Occipital lobe (tissue), 2 donors: ENCODE measurements around the gene ZSWIM6. TPM values are rescaled to one million over a fixed set of nuclear protein-coding genes. Genes with fewer than 3 reads are reported as not detected.
"Not testable (repeated sequence)": the region's sequence is repeated elsewhere in the genome, so short reads cannot be mapped to it uniquely, and the experiment has no call there.

ENCODE experiments used
- DNase-seq: peaks from one replicate; lab custom pipeline; 2025; lab: John Stamatoyannopoulos, UW
- total RNA-seq: library from RNA; depleted of rRNA; stranded (reverse); fragments of >200 nt; gene quantifications from one replicate; pipeline ENCODE4 v1.2.3, GENCODE V29; 2014

ZSWIM6 gene
- total RNA-seq, 1 donor from 2014 or later: 57.4 TPM

- DNase-seq: no peak
Observed at GRCh38 chr5:61407706-61408270, 75.7 kb downstream of the ZSWIM6 start.

DNA sequence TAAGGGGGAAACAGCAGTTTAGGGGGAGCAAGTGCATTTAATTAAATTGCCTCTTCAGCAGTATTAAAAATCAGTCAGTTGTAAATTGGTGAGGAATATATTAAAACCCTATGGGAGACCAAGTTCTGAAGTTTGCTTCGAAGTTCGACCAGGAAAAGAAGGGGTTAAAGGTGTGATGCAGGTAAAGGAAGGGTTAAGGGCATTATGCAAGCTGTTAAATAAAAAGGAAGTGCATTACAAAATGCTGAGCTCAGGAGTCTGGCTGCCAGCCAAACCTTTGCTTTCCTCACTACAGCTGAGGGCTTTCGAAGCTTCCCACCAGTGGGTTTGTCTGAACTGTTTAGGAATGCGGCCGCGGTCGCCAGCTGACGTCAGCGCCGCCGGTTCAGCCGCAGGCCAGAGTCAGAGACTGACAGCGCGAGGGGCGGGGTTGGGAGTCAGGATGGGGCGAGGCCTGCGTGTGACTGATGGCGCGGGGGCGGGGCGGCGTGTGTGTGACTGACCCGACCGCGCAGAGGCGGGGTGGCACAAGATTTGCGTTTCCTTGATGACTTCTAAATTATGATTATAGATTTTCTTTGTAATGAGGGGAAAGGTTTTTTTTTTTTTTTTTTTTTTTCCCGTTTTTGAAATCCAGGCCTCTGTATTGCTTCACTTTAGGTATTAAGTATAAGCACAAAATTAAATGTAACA, 76.6 kb downstream of the ZSWIM6 start:
- DNase-seq: peak; percentile 95

DNA sequence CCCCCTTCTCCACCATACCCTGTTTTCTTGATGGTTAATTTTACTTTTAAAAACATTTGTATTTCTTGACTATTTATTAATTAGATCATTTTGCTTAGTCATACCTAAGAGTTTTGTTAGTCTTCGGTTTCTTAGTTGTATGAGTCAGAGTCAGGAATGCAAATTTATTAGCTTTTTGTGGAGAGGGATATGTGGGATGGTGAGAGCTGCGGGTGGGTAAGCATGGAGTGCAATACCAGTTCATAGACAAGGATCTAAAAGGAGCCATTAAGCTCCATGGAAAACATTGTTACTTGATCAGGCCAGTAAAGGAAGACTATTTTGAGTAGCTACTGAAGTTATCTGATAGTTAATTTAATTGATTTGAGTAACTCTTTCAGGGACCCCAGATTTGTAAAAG, 77.5 kb downstream of the ZSWIM6 start:
- DNase-seq: no peak

GRCh38 chr5:61410811-61411210, 78.8 kb downstream of the ZSWIM6 start:
- DNase-seq: no peak

DNA sequence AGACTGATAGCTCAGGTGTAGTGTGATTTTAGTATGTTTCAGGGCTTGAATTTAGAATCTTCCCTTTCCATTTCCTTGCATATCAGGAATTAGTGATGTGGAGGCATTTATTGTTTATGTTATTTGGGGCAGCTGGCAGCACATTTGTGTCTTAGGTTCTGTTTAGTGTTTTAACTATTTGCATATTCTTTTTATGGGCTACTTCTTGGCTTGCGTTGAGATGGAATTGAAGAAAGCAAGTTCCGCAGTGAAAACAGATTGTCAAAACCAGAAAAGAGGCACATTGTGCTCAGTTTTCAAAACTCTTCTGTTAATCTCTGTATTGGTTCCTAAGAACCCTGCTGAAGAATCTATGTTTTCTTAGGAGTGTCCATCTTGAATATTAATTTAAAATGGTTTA, 80.3 kb downstream of the ZSWIM6 start:
- DNase-seq: no peak

DNA sequence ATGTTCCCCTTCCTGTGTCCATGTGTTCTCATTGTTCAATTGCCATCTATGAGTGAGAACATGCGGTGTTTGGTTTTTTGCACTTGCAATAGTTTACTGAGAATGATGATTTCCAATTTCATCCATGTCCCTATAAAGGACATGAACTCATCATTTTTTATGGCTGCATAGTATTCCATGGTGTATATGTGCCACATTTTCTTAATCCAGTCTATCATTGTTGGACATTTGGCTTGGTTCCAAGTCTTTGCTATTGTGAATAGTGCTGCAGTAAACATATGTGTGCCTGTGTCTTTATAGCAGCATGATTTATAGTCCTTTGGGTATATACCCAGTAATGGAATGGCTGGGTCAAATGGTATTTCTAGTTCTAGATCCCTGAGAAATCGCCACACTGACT, 81.1 kb downstream of the ZSWIM6 start:
- DNase-seq: not testable (repeated sequence)

GRCh38 chr5:61414806-61415205, 82.7 kb downstream of the ZSWIM6 start:
- DNase-seq: no peak

DNA sequence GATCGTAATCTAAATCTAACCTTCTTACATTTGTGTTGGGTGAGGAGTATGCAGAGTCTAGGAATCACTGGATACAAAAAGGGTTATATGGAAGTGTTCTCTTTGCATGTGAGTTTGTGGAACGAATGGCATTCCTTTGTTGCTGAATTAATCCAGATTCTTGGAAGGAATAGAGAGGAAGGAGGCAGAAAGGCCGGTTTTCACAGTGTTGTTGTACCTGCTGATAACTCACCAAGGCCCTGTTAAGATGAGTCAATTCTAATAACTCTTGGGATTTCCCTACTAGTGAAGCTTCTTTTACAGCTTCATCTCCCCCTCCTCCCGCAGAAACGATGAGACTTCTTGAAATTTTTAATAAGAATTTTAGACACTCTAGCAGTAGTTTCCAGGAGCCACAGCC, 84.0 kb downstream of the ZSWIM6 start:
- DNase-seq: no peak

- DNase-seq: no peak
Observed at GRCh38 chr5:61416420-61416819, 84.4 kb downstream of the ZSWIM6 start.

DNA sequence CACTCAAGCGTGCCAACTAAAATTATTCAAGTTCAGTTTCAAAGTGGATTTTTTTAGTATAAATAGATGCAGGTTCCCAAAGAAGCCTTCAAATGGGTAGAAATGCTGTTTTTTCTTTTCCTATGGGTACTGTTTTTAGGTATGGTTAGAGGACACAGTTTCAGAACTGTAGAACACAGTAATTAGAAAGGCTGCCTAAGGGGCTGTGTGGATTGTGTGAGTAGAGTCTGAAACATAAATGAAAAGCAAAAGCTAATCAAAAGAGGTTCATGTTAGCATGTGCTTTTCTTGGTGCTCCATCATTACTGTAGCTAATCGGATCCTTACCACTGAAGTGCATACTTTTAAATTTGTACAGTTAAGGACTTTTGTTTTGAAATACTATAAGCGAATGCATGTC, 85.3 kb downstream of the ZSWIM6 start:
- no peak for DNase-seq

GRCh38 chr5:61417851-61418250, 85.8 kb downstream of the ZSWIM6 start:
- no peak for DNase-seq

GRCh38 chr5:61419106-61419505, 87.0 kb downstream of the ZSWIM6 start:
- no peak for DNase-seq

DNA sequence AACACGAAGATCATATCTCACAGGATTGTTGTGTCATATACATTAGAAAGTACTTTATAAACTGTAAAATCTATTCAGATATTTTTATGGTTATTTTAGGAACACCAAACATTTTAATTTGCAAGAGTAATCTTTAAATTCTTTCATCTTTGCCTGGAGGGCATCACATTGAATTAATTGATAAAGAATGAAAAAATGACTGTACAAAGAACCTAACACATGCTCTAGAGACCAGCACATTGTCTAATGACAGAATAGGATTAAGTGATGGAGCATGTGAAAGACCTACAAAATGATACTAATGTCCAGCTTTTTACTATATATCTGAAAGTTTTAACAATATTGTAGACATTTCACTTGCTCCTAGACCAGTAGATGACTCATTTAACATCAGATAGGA, 88.0 kb downstream of the ZSWIM6 start:
- no peak for DNase-seq

DNA sequence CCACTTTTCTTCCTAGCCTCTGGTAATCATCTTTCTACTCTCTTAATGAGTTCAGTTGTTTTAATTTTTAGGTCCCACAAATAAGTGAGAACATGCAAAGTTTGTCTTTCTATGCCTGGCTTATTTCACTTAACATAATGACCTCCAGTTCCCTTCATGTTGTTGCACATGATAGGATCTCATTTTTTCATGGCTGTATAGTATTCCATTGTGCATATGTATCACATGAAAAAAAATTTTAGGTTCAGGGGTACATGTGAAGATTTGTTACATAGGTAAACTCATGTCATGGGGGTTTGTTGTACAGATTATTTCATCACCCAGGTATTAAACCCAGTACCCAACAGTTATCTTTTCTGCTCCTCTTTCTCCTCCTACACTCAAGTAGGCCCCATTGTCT, 89.2 kb downstream of the ZSWIM6 start:
- DNase-seq: not testable (repeated sequence)

- DNase-seq: no peak
Observed at GRCh38 chr5:61423487-61424145, 91.6 kb downstream of the ZSWIM6 start.

DNA sequence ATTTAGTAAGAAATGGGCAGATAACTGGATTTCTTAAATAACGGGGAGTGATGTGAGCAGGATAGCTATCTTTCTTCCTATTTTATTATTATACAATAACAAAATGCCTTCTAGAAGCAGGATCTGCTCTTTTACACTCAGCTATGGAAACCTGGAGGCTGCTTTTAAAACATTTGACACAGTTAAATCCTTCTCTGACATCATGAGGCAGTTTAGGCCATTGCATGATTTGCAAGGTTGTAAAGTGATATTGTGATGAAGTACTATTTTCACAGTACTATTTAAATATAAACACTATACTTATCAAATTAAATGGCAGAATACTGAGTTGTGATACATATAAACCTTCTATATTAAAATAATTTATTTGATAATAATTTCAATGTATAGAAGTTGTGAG, 93.9 kb downstream of the ZSWIM6 start:
- no peak for DNase-seq

DNA sequence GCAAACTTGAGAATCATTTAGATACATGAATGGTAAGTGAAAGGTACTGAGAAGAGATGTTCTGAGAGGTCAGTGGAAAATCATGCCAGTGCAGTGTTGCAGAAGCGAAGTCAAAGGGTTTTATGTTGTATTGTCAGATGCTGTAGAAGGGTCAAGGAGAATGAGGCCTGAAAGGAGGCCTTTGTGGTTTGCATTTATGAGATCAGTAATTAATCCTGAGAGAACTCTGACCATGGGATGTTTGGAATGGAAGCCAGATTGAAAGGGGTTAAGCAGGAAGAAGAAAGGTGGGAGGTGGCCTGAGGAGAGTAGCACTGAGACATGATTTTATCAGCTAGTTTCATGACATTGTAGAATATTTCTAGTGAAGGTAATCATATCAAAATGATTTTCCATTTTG, 97.8 kb downstream of the ZSWIM6 start:
- DNase-seq: no peak

DNA sequence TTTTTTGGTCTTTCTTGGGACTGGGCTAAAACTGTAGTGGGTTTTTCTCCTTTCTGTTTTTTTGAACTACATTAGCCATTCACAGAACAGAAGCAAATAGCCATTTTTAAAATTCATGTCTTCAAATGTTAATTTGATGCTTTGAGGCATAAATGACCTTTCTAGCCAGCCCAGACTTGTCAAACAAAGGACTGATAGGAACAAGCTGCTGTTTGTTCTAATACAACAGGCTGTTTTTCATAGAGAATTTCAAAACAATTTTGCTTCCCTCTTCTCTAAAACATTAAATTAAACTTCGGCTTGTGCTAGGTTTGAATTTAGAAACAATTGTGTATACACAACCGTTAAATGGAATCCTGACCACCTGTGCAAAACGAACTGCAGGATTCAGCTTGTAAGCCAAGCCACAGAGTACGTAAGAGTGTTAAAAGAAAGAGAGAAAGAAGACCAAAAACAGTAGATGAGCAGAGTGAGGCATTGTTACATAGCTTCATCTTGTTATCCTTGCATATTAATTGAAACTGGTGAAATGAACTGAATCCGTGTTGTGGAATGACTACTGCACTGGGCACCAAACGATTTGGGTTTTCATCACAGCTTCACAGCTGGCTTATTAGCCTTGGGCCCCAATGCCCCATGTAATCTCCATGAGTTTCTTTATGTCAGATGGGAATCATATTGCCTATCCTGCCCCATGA, 100.0 kb downstream of the ZSWIM6 start:
- no peak for DNase-seq

DNA sequence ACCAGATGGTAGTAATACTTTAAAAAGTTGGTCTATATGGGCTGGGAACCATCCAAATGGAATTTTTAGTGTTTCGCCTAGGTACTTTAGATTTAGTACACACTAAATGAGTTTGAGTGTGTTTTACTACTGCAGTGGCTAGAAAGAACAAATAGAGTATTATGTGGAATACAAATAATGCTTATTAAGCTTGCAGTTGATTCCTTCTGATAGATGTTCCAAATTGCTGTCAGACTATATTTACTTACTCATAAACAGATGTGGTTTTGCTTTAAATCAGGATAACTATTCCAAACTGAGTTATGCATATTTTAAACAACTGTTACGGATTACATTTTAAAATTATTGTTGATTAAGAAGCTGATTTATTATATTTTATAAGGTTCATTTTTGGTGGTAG, 103.3 kb downstream of the ZSWIM6 start:
- no peak for DNase-seq

- DNase-seq: no peak
Observed at GRCh38 chr5:61438298-61438970, 106.4 kb downstream of the ZSWIM6 start.

GRCh38 chr5:61440086-61440485, 108.0 kb downstream of the ZSWIM6 start:
- no peak for DNase-seq

GRCh38 chr5:61440596-61440995, 108.5 kb downstream of the ZSWIM6 start:
- DNase-seq: no peak
